Measurements from ENCODE around the gene RGS3.

- TF ChIP-seq POLR2A (IDR thresholded peaks at IDR 0.05) = no peak
- TF ChIP-seq, protein P1, sequence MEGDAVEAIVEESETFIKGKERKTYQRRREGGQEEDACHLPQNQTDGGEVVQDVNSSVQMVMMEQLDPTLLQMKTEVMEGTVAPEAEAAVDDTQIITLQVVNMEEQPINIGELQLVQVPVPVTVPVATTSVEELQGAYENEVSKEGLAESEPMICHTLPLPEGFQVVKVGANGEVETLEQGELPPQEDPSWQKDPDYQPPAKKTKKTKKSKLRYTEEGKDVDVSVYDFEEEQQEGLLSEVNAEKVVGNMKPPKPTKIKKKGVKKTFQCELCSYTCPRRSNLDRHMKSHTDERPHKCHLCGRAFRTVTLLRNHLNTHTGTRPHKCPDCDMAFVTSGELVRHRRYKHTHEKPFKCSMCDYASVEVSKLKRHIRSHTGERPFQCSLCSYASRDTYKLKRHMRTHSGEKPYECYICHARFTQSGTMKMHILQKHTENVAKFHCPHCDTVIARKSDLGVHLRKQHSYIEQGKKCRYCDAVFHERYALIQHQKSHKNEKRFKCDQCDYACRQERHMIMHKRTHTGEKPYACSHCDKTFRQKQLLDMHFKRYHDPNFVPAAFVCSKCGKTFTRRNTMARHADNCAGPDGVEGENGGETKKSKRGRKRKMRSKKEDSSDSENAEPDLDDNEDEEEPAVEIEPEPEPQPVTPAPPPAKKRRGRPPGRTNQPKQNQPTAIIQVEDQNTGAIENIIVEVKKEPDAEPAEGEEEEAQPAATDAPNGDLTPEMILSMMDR (IDR thresholded peaks at IDR 0.05) = no peak
Measured at GRCh38 chr9:113556877-113557593, 93.5 kb downstream of the RGS3 start.
